ENCODE data around the gene IMMP2L. TPM values are rescaled to one million over a fixed set of nuclear protein-coding genes. Genes with fewer than 3 reads are reported as not detected.
"Not testable (repeated sequence)": the region's sequence is repeated elsewhere in the genome, so short reads cannot be mapped to it uniquely, and the experiment has no call there.

Gene IMMP2L
- total RNA-seq, result 10 to 100 TPM in 3 of 4 donors, 1 to 10 TPM in 1; 2.6 to 69.1 (median 34.7) TPM

DNA sequence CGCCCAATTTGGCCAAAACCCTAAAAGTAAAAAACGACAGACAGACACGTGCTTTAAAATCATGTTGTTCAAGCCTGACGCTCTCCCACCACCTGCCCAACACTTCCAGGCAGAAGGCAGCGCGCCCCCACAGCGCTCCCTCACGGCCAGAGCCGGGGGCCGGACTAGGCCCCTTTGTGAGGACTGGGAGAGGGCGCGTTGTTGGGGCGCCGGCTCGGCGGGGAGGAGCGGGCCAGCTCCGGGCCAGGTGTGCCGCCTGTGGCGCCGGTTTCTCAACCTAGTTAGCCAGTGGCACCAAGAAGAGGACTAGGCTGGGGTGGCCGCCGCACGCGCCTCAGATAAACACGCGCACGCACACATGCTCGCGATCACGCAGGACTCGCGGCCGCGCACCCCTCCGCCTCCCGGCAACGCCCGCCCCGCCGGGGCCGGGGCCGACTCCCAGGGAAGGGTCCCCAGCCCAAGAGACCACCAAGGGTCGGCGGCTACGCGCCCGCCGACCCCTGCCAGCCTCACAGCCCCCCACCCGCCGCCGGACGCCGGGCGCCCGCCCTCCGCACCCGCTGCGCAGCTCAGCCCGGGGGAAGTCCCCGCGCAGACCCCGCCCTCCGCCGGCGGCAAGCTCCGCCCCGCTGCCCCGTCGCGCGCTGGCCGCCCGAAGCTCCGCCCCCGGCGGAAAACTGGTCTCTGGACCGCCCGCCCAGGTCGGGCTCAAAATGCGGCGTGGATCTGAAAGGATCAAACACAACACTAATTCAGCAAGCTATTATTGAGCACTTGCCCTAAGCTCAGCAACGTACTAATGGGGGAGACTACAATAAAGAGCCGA is at the start of gene IMMP2L:
TSS of gene IMMP2L (minus strand) at position 589 of the 829 bp plus-strand sequence.
- no peaks in the 10 kb centered on the region for H3K36me3 ChIP-seq
- H3K27ac ChIP-seq, result peak within 1 kb of the TSS; percentile 84 to 96
- H3K9me3 ChIP-seq, result no peaks in the 10 kb centered on the region
- peak within 1 kb of the TSS; percentile 62 to 99 for H3K4me3 ChIP-seq
- H3K27me3 ChIP-seq, result no peaks in the 10 kb centered on the region
- DNase-seq, result peak; percentile 83 to 94
- intact Hi-C loops (cut with DNase I; ENCODE audit: low total_unique reads), result no loop called here
- peak; percentile 83 to 92 for TF ChIP-seq POLR2A (IDR thresholded peaks at IDR 0.05)
- TF ChIP-seq, protein P1, sequence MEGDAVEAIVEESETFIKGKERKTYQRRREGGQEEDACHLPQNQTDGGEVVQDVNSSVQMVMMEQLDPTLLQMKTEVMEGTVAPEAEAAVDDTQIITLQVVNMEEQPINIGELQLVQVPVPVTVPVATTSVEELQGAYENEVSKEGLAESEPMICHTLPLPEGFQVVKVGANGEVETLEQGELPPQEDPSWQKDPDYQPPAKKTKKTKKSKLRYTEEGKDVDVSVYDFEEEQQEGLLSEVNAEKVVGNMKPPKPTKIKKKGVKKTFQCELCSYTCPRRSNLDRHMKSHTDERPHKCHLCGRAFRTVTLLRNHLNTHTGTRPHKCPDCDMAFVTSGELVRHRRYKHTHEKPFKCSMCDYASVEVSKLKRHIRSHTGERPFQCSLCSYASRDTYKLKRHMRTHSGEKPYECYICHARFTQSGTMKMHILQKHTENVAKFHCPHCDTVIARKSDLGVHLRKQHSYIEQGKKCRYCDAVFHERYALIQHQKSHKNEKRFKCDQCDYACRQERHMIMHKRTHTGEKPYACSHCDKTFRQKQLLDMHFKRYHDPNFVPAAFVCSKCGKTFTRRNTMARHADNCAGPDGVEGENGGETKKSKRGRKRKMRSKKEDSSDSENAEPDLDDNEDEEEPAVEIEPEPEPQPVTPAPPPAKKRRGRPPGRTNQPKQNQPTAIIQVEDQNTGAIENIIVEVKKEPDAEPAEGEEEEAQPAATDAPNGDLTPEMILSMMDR (IDR thresholded peaks at IDR 0.05), result peak; percentile 8 to 46 (median 38)
- peaks cover 0 to 9% of the 10 kb centered on the region in 2 donors for H3K4me1 ChIP-seq

DNA sequence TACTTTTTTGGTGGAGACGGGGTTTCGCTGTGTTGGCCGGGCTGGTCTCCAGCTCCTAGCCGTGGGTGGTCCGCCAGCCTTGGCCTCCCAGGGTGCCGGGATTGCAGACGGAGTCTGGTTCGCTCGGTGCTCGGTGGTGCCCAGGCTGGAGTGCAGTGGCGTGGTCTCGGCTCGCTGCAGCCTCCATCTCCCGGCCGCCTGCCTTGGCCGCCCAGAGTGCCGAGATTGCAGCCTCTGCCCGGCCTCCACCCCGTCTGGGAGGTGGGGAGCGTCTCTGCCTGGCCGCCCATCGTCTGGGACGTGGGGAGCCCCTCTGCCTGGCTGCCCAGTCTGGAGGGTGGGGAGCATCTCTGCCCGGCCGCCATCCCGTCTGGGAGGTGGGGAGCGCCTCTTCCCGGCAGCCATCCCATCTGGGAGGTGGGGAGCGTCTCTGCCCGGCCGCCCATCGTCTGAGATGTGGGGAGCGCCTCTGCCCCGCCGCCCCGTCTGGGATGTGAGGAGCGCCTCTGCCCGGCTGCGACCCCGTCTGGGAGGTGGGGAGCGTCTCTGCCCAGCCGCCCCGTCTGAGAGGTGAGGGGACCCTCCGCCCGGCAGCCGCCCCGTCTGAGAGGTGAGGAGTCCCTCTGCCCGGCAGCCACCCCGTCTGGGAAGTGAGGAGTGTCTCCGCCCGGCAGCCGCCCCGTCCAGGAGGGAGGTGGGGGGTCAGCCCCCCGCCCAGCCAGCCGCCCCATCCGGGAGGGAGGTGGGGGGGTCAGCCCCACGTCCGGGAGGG is 47.4 kb upstream of the IMMP2L start:
- H3K36me3 ChIP-seq; H3K27ac ChIP-seq; intact Hi-C loops (cut with DNase I; ENCODE audit: low total_unique reads); H3K9me3 ChIP-seq; DNase-seq; H3K4me3 ChIP-seq; H3K4me1 ChIP-seq; H3K27me3 ChIP-seq: not testable (repeated sequence)

DNA sequence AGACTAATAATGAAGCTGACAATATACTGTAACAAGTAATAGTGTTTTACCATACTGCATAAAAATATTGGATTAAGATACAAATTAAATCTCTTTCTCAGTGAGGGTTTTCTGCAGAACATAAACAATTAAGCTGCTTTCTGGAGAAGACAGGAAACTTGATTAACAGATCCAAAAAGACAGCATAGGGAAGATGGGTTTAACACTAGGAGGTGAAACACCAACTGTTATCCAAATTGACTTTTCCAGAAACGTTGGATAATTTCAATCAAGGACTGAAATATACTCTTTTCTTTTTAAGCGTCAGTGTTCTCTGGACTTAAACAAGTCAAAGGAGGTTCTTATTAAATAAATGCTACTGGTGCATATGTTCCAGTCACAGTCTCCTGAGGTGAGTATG is 45.3 kb upstream of the IMMP2L start:
- Histone ChIP-seq H3K4me1 (no peaks in the 10 kb centered on the region), H3K27ac (no peak overlapping the region), H3K36me3 (no peaks in the 10 kb centered on the region), H3K9me3 (no peaks in the 10 kb centered on the region), H3K27me3 (no peaks in the 10 kb centered on the region), H3K4me3 (no peak overlapping the region)
- TF ChIP-seq, protein P1 (IDR thresholded peaks at IDR 0.05), result no peak
- no peak for TF ChIP-seq POLR2A (IDR thresholded peaks at IDR 0.05)
- no peak for DNase-seq
- intact Hi-C loops (cut with DNase I; ENCODE audit: low total_unique reads), result no loop called here

DNA sequence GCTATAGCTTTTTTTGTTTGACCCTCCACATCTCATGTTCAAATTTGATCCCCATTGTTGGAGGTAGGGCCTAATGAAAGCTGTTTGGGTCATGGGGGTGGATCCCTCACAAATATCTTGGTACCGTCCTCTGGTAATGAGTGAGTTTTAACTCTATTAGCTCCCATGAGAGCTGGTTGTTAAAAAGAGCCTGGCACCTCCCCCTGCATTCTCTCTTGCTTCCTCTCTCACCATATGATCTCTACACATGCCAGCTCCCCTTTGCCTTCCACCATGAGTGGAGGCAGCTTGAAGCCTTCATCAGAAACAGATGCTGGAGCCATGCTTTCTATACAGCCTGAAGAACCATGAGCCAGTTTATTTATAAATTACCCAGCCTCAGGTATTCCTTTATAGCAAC is 43.0 kb upstream of the IMMP2L start:
- Histone ChIP-seq H3K27me3 (no peaks in the 10 kb centered on the region), H3K9me3 (no peaks in the 10 kb centered on the region), H3K27ac (no peak overlapping the region), H3K36me3 (no peaks in the 10 kb centered on the region), H3K4me3 (no peak overlapping the region), H3K4me1 (no peaks in the 10 kb centered on the region)
- TF ChIP-seq POLR2A (IDR thresholded peaks at IDR 0.05), result no peak
- TF ChIP-seq, protein P1 (IDR thresholded peaks at IDR 0.05), result no peak
- intact Hi-C loops (cut with DNase I; ENCODE audit: low total_unique reads), result no loop called here
- no peak for DNase-seq

DNA sequence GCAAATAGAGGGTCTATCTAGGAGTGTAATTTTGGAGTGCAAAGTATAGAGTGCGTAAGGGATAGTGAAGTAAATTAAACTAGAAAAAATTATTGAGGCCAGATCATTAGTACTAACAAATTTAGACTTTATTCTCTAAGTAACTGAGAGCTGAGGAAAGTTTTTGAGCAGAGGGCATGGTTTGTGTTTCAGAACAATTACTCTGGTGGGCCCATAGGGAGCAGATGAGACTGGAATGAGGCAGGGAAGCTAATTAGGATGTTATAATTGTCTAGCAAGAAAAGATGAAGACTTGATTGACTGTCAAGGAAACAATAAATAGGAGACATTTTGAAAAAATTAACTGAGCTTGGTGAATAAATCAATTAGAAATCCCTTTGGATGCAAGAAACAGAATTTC is 37.8 kb upstream of the IMMP2L start:
- DNase-seq, result no peak
- no peaks in the 10 kb centered on the region for H3K4me1 ChIP-seq
- no peaks in the 10 kb centered on the region for H3K27me3 ChIP-seq
- H3K9me3 ChIP-seq, result no peaks in the 10 kb centered on the region
- H3K27ac ChIP-seq, result no peak overlapping the region
- TF ChIP-seq, protein P1 (IDR thresholded peaks at IDR 0.05), result no peak
- TF ChIP-seq POLR2A (IDR thresholded peaks at IDR 0.05), result no peak
- H3K36me3 ChIP-seq, result no peaks in the 10 kb centered on the region
- intact Hi-C loops (cut with DNase I; ENCODE audit: low total_unique reads), result no loop called here
- no peak overlapping the region for H3K4me3 ChIP-seq

Data from uterus (tissue), 4 donors.